HG02759 (cell line): Measurements from ENCODE around the gene NKAIN4.

Experiments used
- ATAC-seq: cut with Tn5 transposase; IDR thresholded peaks from one replicate; pipeline ENCODE4 v1.9.1; 2021; ENCODE audit warnings: mild to moderate bottlenecking, moderate library complexity; ENCODE audit not compliant: unreplicated experiment

The NKAIN4 gene

GRCh38 chr20:63254232-63254605 lies at the start of gene NKAIN4:
Gene NKAIN4 (minus strand): TSS chr20:63254463. CDS start chr20:63254450, 13 bp downstream.
- no peak for ATAC-seq

GRCh38 chr20:63303095-63303666 lies 48.9 kb upstream of the NKAIN4 start:
- ATAC-seq: no peak

- ATAC-seq: no peak
Observed at GRCh38 chr20:63301671-63302070, 47.4 kb upstream of the NKAIN4 start.

GRCh38 chr20:63298731-63299312 lies 44.6 kb upstream of the NKAIN4 start:
- ATAC-seq: no peak

GRCh38 chr20:63297796-63298572 lies 43.7 kb upstream of the NKAIN4 start:
- no peak for ATAC-seq

GRCh38 chr20:63297371-63297781 lies 43.1 kb upstream of the NKAIN4 start:
- no peak for ATAC-seq

- ATAC-seq: no peak
Observed at GRCh38 chr20:63296531-63297299, 42.5 kb upstream of the NKAIN4 start.

GRCh38 chr20:63295846-63296245 lies 41.6 kb upstream of the NKAIN4 start:
- ATAC-seq: no peak

- ATAC-seq: no peak
Observed at GRCh38 chr20:63295422-63295821, 41.2 kb upstream of the NKAIN4 start.

GRCh38 chr20:63295018-63295417 lies 40.8 kb upstream of the NKAIN4 start:
- no peak for ATAC-seq

GRCh38 chr20:63294536-63294900 lies 40.3 kb upstream of the NKAIN4 start:
- no peak for ATAC-seq

GRCh38 chr20:63293871-63294535 lies 39.7 kb upstream of the NKAIN4 start:
- no peak for ATAC-seq

- ATAC-seq: no peak
Observed at GRCh38 chr20:63293456-63293855, 39.2 kb upstream of the NKAIN4 start.

- ATAC-seq: no peak
Observed at GRCh38 chr20:63292904-63293303, 38.6 kb upstream of the NKAIN4 start, which contains the start of gene COL20A1. Gene COL20A1 (plus strand): TSS chr20:63293186. CDS start chr20:63295108, 1,922 bp downstream.

GRCh38 chr20:63292292-63292701 lies 38.0 kb upstream of the NKAIN4 start:
- no peak for ATAC-seq

- no peak for ATAC-seq
Observed at GRCh38 chr20:63291811-63292210, 37.5 kb upstream of the NKAIN4 start.

GRCh38 chr20:63290677-63291472 lies 36.6 kb upstream of the NKAIN4 start:
- no peak for ATAC-seq

- no peak for ATAC-seq
Observed at GRCh38 chr20:63290136-63290676, 35.9 kb upstream of the NKAIN4 start.

- no peak for ATAC-seq
Observed at GRCh38 chr20:63289311-63290135, 35.3 kb upstream of the NKAIN4 start.
